Stimulated activated CD4-positive, alpha-beta T cell treated with anti-CD3 and anti-CD28 coated beads, Interleukin-4, amount 100 ng/mL, for 4 hours (primary cell): ENCODE measurements around the gene IPO8.
"Not testable (repeated sequence)": the region's sequence is repeated elsewhere in the genome, so short reads cannot be mapped to it uniquely, and the experiment has no call there.

Source experiments
- DNase-seq, 2 experiments: peaks; one replicate each; pipeline ENCODE4 v3.0.0-alpha.2; 2020

Gene IPO8

GRCh38 chr12:30687265-30687986 lies 8.2 kb downstream of the IPO8 start:
- DNase-seq: no peak

DNA sequence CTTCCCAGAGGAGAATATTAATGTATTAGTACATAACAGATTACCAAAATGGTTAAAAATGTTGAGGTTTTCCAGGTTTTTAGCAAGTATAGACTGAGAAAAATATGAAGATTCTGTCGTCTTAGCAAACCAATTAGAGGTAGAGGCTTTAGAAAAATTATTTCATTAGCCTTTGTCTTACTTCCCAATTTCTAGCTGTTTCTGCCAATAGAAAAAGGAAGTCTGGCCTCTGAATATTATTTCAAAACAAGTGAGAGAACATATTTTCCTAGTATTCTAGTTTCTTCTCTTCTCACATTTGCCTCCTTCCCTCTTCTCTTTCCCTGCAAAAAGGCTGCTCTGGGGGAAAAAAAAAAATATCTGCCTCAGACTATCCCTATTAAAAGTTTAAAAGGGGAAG lies 16.4 kb downstream of the IPO8 start:
- DNase-seq: no peak

GRCh38 chr12:30678221-30678620 lies 17.4 kb downstream of the IPO8 start:
- no peak for DNase-seq

- no peak for DNase-seq
These were observed 34.5 kb downstream of the IPO8 start for GRCh38 chr12:30661210-30661609.

- no peak for DNase-seq
These were observed 43.5 kb downstream of the IPO8 start for GRCh38 chr12:30652034-30652696.

- no peak for DNase-seq
These were observed 48.8 kb downstream of the IPO8 start for GRCh38 chr12:30646821-30647220.

- DNase-seq: no peak
These were observed 52.3 kb downstream of the IPO8 start for GRCh38 chr12:30643366-30643765.

DNA sequence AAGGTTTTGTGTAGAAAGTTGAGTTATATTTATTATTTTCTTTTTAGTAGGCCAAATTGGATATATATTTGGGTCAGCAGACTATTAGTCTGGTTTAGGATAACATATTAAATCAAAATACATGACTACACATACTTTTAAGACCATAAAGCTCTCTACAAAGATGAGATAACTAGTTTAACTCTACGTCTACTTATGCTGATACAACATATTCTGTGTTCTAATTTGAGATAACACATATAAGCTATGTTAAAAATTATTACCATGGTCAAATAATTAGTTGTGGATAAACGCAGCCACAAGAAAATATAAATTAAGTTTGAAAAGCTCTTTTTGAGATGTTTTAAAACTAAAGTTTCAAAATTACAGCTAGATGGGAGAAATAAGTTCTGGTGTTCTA lies 55.3 kb downstream of the IPO8 start:
- no peak for DNase-seq

- no peak for DNase-seq
These were observed 60.3 kb downstream of the IPO8 start for GRCh38 chr12:30635385-30635784.

DNA sequence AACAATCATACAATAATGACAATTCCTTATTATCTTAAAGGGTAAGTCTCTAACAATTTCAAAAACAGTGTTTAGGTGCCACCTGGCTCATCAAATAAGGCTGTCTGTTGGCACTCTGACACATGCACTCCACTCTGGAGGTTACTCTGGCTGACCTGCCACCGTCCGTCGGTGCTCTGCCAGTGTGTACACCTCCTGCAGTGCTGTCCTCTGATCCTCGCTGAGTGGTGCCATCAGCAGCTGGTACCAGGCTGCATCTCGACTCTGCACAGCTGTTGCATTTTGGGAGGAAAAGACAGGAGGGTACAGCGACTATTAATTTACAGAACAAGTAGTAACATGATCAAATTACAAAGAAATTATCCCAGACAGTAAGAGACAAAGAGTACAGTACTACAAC lies 63.9 kb downstream of the IPO8 start:
- no peak for DNase-seq

GRCh38 chr12:30630979-30631285 lies 64.7 kb downstream of the IPO8 start:
- DNase-seq: no peak

GRCh38 chr12:30630076-30630978 lies 65.3 kb downstream of the IPO8 start:
- DNase-seq: no peak

GRCh38 chr12:30626847-30627246 lies 68.8 kb downstream of the IPO8 start:
- DNase-seq: no peak

- DNase-seq: no peak
These were observed 71.7 kb downstream of the IPO8 start for GRCh38 chr12:30624009-30624408.

DNA sequence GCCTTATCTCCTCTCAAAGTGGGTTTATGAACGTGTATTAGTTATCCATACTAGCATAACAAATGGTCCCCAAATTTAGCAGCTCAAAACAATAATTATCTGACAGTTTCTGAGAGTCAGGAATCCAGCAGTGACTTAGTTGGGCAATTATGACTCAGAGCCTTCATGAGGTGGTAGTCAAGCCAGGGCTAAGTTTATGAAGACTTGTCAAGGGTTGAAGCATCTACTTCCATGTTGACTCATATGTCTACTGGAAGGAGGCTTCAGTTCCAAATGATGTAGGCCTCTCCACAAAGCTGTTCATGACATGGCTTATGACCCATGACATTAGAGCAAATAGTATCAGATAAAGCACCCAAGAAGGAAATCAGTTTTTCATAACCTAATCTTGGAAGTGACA lies 73.2 kb downstream of the IPO8 start:
- no peak for DNase-seq

DNA sequence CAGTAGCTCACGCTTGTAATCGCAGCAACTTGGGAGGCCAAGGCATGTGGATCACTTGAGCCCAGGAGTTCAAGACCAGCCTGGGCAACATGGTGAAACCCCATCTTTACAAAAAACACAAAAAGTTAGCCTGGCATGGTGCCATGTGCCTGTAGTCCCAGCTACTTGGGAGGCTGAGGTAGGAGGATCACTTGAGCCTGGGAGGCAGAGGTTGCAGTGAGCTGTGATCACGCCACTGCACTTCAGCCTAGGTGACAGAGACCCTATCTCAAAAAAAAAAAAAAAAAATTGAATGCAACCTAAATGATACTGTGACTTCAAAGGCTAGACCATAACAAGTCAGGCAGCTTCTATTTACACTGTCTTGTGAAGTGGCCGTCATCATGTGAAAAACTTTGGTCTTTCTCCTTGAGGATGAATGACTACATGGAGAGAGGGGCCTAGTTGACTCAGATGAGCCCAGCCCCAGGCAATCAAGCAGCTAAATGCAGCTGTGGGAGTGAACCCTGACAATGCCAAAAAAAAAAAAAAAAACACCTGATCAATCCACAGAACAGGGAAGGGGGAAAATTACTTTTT lies 73.9 kb downstream of the IPO8 start:
- not testable (repeated sequence) for DNase-seq

- no peak for DNase-seq
These were observed 78.2 kb downstream of the IPO8 start for GRCh38 chr12:30617346-30618016.

DNA sequence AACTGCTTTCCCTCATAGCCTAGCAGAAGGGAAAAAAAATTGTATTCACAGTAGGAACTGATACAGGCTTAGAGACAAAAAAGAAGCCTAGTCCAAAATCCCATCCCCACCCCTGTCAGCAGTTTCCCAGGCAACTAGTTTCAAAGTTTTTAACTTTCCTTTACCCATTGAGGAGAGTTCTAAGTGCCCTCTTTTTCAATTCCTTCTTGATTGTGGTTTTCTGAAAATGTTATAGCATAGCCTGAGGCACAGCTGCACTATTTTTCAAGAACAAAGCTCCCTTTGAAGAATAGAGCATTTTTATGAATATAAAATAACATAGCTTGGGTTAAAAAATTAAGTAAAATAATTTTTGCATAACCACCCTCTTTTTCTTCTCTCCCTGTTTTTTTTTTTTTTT lies 81.6 kb downstream of the IPO8 start:
- DNase-seq: no peak

DNA sequence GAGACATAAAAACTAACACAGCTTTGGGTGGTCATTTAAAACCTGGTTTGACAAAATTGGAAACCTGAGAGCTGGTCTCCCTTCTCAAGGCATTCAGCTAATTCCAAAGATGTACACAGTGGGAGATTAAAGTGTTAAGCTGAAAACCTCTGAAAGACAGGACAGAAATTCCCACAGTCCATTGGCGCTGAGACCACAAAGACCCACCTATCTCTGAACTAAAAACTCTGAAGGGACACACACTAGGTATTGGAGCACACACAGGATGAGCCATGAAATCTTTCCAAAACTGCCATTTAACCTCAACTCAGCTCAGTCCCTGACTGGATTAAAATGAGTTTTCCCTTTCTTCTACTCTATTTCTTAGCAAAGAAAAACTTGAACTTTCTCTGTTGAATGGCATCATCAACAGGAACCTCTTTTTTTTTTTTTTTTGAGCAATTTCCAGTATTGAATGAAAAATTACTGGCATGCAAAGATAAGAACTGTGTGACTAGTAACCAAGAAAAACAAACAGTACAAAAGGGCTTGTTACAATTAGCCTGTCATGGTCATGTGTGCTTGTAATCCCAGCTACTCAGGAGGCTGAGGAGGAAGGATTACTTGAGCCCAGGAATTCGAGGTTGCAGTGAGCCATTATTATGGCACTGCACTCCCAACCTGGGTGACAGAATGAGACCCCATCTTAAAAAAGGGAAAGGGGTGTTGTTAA lies 82.4 kb downstream of the IPO8 start:
- DNase-seq: no peak

GRCh38 chr12:30610718-30611117 lies 85.0 kb downstream of the IPO8 start:
- no peak for DNase-seq

DNA sequence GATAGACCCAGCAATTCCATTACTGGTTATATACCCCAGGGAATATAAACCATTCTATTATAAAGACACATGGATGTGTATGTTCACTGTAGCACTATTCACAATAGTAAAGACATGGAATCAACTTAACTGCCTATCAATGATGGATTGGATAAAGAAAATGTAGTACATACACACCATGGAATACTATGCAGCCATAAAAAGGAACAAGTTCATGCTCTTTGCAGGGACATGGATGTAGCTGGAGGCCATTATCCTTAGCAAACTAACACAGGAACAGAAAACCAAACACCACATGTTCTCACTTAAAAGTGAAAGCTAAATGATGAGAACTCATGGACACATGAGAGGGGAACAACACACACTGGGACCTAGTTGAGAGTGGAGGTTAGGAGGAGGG lies 85.8 kb downstream of the IPO8 start:
- DNase-seq: not testable (repeated sequence)

DNA sequence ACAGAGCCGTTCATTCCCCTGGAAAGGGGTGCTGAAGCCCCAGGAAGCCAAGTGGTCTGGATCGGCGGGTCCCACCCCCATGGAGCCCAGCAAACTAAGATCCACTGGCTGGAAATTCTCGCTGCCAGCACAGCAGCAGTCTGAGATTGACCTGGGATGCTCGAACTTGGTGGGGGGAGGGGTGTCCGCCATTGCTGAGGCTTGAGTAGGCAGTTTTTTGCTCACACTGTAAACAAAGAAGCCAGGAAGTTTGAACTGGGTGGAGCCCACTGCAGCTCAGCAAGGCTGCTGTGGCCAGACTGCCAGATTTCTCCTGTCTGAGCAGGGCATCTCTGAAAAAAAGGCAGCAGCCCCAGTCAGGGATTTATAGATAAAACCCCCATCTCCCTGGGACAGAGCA lies 91.4 kb downstream of the IPO8 start:
- not testable (repeated sequence) for DNase-seq
